ENCODE measurements around the gene NCOA1.

Gene NCOA1

GRCh38 chr2:24638568-24638967 lies 147.5 kb downstream of the NCOA1 start:
- Histone ChIP-seq H3K36me3 (ENCODE audit: control insufficient read depth, insufficient read depth, low read length) (no peaks in the 10 kb centered on the region), H3K27ac (ENCODE audit: insufficient read depth, low read length, poor library complexity, severe bottlenecking) (no peak overlapping the region), H3K4me1 (ENCODE audit: control insufficient read depth, insufficient read depth, low read length, poor library complexity, severe bottlenecking) (no peaks in the 10 kb centered on the region), H3K9me3 (ENCODE audit: control insufficient read depth, low read length) (no peaks in the 10 kb centered on the region), H3K27me3 (replicated peaks; ENCODE audit: control insufficient read depth, insufficient read depth, low read length, poor library complexity, severe bottlenecking) (no peaks in the 10 kb centered on the region), H3K4me3 (ENCODE audit: insufficient read depth, low read depth, low read length, poor library complexity, severe bottlenecking) (no peak overlapping the region)
- DNase-seq, result no peak

GRCh38 chr2:24642351-24642750 lies 151.3 kb downstream of the NCOA1 start:
- DNase-seq, result no peak
- Histone ChIP-seq H3K4me1 (ENCODE audit: control insufficient read depth, insufficient read depth, low read length, poor library complexity, severe bottlenecking) (no peaks in the 10 kb centered on the region), H3K27me3 (replicated peaks; ENCODE audit: control insufficient read depth, insufficient read depth, low read length, poor library complexity, severe bottlenecking) (no peaks in the 10 kb centered on the region), H3K4me3 (ENCODE audit: insufficient read depth, low read depth, low read length, poor library complexity, severe bottlenecking) (no peak overlapping the region), H3K27ac (ENCODE audit: insufficient read depth, low read length, poor library complexity, severe bottlenecking) (no peak overlapping the region), H3K36me3 (ENCODE audit: control insufficient read depth, insufficient read depth, low read length) (no peaks in the 10 kb centered on the region), H3K9me3 (ENCODE audit: control insufficient read depth, low read length) (no peaks in the 10 kb centered on the region)

GRCh38 chr2:24643051-24643450 lies 152.0 kb downstream of the NCOA1 start:
- H3K27me3 ChIP-seq (replicated peaks; ENCODE audit: control insufficient read depth, insufficient read depth, low read length, poor library complexity, severe bottlenecking), result no peaks in the 10 kb centered on the region
- no peaks in the 10 kb centered on the region for H3K9me3 ChIP-seq (ENCODE audit: control insufficient read depth, low read length)
- H3K4me3 ChIP-seq (ENCODE audit: insufficient read depth, low read depth, low read length, poor library complexity, severe bottlenecking), result no peak overlapping the region
- no peaks in the 10 kb centered on the region for H3K4me1 ChIP-seq (ENCODE audit: control insufficient read depth, insufficient read depth, low read length, poor library complexity, severe bottlenecking)
- DNase-seq, result no peak
- no peaks in the 10 kb centered on the region for H3K36me3 ChIP-seq (ENCODE audit: control insufficient read depth, insufficient read depth, low read length)
- H3K27ac ChIP-seq (ENCODE audit: insufficient read depth, low read length, poor library complexity, severe bottlenecking), result no peak overlapping the region

GRCh38 chr2:24644032-24644431 lies 153.0 kb downstream of the NCOA1 start:
- H3K36me3 ChIP-seq (ENCODE audit: control insufficient read depth, insufficient read depth, low read length), result no peaks in the 10 kb centered on the region
- H3K4me3 ChIP-seq (ENCODE audit: insufficient read depth, low read depth, low read length, poor library complexity, severe bottlenecking), result no peak overlapping the region
- H3K27me3 ChIP-seq (replicated peaks; ENCODE audit: control insufficient read depth, insufficient read depth, low read length, poor library complexity, severe bottlenecking), result no peaks in the 10 kb centered on the region
- H3K9me3 ChIP-seq (ENCODE audit: control insufficient read depth, low read length), result no peaks in the 10 kb centered on the region
- no peaks in the 10 kb centered on the region for H3K4me1 ChIP-seq (ENCODE audit: control insufficient read depth, insufficient read depth, low read length, poor library complexity, severe bottlenecking)
- H3K27ac ChIP-seq (ENCODE audit: insufficient read depth, low read length, poor library complexity, severe bottlenecking), result no peak overlapping the region
- no peak for DNase-seq

- no peak overlapping the region for H3K4me3 ChIP-seq (ENCODE audit: insufficient read depth, low read depth, low read length, poor library complexity, severe bottlenecking)
- DNase-seq, result no peak
- H3K9me3 ChIP-seq (ENCODE audit: control insufficient read depth, low read length), result no peaks in the 10 kb centered on the region
- H3K27ac ChIP-seq (ENCODE audit: insufficient read depth, low read length, poor library complexity, severe bottlenecking), result no peak overlapping the region
- no peaks in the 10 kb centered on the region for H3K27me3 ChIP-seq (replicated peaks; ENCODE audit: control insufficient read depth, insufficient read depth, low read length, poor library complexity, severe bottlenecking)
- no peaks in the 10 kb centered on the region for H3K36me3 ChIP-seq (ENCODE audit: control insufficient read depth, insufficient read depth, low read length)
- H3K4me1 ChIP-seq (ENCODE audit: control insufficient read depth, insufficient read depth, low read length, poor library complexity, severe bottlenecking), result no peaks in the 10 kb centered on the region
Observed at GRCh38 chr2:24650997-24651642, 160.1 kb downstream of the NCOA1 start.

GRCh38 chr2:24651643-24652003 lies 160.6 kb downstream of the NCOA1 start:
- Histone ChIP-seq H3K27me3 (replicated peaks; ENCODE audit: control insufficient read depth, insufficient read depth, low read length, poor library complexity, severe bottlenecking) (no peaks in the 10 kb centered on the region), H3K36me3 (ENCODE audit: control insufficient read depth, insufficient read depth, low read length) (no peaks in the 10 kb centered on the region), H3K4me3 (ENCODE audit: insufficient read depth, low read depth, low read length, poor library complexity, severe bottlenecking) (no peak overlapping the region), H3K27ac (ENCODE audit: insufficient read depth, low read length, poor library complexity, severe bottlenecking) (no peak overlapping the region), H3K9me3 (ENCODE audit: control insufficient read depth, low read length) (no peaks in the 10 kb centered on the region), H3K4me1 (ENCODE audit: control insufficient read depth, insufficient read depth, low read length, poor library complexity, severe bottlenecking) (no peaks in the 10 kb centered on the region)
- no peak for DNase-seq

GRCh38 chr2:24652265-24653182 lies 161.5 kb downstream of the NCOA1 start:
- Histone ChIP-seq H3K36me3 (ENCODE audit: control insufficient read depth, insufficient read depth, low read length) (no peaks in the 10 kb centered on the region), H3K4me3 (ENCODE audit: insufficient read depth, low read depth, low read length, poor library complexity, severe bottlenecking) (no peak overlapping the region), H3K27me3 (replicated peaks; ENCODE audit: control insufficient read depth, insufficient read depth, low read length, poor library complexity, severe bottlenecking) (no peaks in the 10 kb centered on the region), H3K9me3 (ENCODE audit: control insufficient read depth, low read length) (no peaks in the 10 kb centered on the region), H3K4me1 (ENCODE audit: control insufficient read depth, insufficient read depth, low read length, poor library complexity, severe bottlenecking) (no peaks in the 10 kb centered on the region), H3K27ac (ENCODE audit: insufficient read depth, low read length, poor library complexity, severe bottlenecking) (no peak overlapping the region)
- no peak for DNase-seq

GRCh38 chr2:24657818-24658217 lies 166.8 kb downstream of the NCOA1 start:
- H3K27me3 ChIP-seq (replicated peaks; ENCODE audit: control insufficient read depth, insufficient read depth, low read length, poor library complexity, severe bottlenecking), result no peaks in the 10 kb centered on the region
- no peaks in the 10 kb centered on the region for H3K4me1 ChIP-seq (ENCODE audit: control insufficient read depth, insufficient read depth, low read length, poor library complexity, severe bottlenecking)
- DNase-seq, result no peak

GRCh38 chr2:24658531-24659202 lies 167.6 kb downstream of the NCOA1 start:
- Histone ChIP-seq H3K9me3 (ENCODE audit: control insufficient read depth, low read length) (no peaks in the 10 kb centered on the region), H3K4me1 (ENCODE audit: control insufficient read depth, insufficient read depth, low read length, poor library complexity, severe bottlenecking) (no peaks in the 10 kb centered on the region), H3K27ac (ENCODE audit: insufficient read depth, low read length, poor library complexity, severe bottlenecking) (no peak overlapping the region), H3K36me3 (ENCODE audit: control insufficient read depth, insufficient read depth, low read length) (peaks cover 18% of the 10 kb centered on the region), H3K4me3 (ENCODE audit: insufficient read depth, low read depth, low read length, poor library complexity, severe bottlenecking) (no peak overlapping the region), H3K27me3 (replicated peaks; ENCODE audit: control insufficient read depth, insufficient read depth, low read length, poor library complexity, severe bottlenecking) (no peaks in the 10 kb centered on the region)
- no peak for DNase-seq

More at GRCh38 chr2:24657818-24658217, 166.8 kb downstream of the NCOA1 start:
- H3K9me3 ChIP-seq (ENCODE audit: control insufficient read depth, low read length), result no peaks in the 10 kb centered on the region
- H3K36me3 ChIP-seq (ENCODE audit: control insufficient read depth, insufficient read depth, low read length), result peaks cover 18% of the 10 kb centered on the region
- no peak overlapping the region for H3K4me3 ChIP-seq (ENCODE audit: insufficient read depth, low read depth, low read length, poor library complexity, severe bottlenecking)
- H3K27ac ChIP-seq (ENCODE audit: insufficient read depth, low read length, poor library complexity, severe bottlenecking), result no peak overlapping the region

- Histone ChIP-seq H3K27ac (ENCODE audit: insufficient read depth, low read length, poor library complexity, severe bottlenecking) (no peak overlapping the region), H3K27me3 (replicated peaks; ENCODE audit: control insufficient read depth, insufficient read depth, low read length, poor library complexity, severe bottlenecking) (no peaks in the 10 kb centered on the region), H3K36me3 (ENCODE audit: control insufficient read depth, insufficient read depth, low read length) (peaks cover 18% of the 10 kb centered on the region), H3K9me3 (ENCODE audit: control insufficient read depth, low read length) (no peaks in the 10 kb centered on the region), H3K4me3 (ENCODE audit: insufficient read depth, low read depth, low read length, poor library complexity, severe bottlenecking) (no peak overlapping the region), H3K4me1 (ENCODE audit: control insufficient read depth, insufficient read depth, low read length, poor library complexity, severe bottlenecking) (no peaks in the 10 kb centered on the region)
- no peak for DNase-seq
Observed at GRCh38 chr2:24659862-24660261, 168.8 kb downstream of the NCOA1 start.

Measured in effector memory CD4-positive, alpha-beta T cell (primary cell).